Bone marrow (tissue), 2 donors: ENCODE results near the gene CNR2.
"Not testable (repeated sequence)": the region's sequence is repeated elsewhere in the genome, so short reads cannot be mapped to it uniquely, and the experiment has no call there.

Experiments
- DNase-seq, 2 donors: peaks; one replicate each; lab custom pipeline; 2025; lab: John Stamatoyannopoulos, UW

The CNR2 gene

DNA sequence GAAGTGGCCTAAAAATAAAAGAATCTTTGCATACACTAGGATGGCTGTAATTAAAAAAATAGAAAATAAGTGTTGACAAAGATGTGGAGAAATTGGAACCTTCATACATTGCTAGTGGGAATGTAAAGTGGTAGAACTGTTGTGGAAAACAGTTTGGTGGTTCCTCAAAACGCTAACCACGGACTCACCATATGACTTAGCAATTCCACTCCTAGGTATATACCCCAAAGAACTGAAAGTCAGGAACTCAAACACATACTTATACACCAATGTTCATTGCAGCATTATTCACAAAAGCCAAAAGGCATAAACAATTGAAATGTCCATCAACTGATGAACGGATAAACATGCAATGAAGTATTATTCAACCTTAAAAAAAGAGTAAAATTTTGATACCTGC, 77.1 kb downstream of the CNR2 start:
- peak in 1 of 2 donors; percentile 27 for DNase-seq

DNA sequence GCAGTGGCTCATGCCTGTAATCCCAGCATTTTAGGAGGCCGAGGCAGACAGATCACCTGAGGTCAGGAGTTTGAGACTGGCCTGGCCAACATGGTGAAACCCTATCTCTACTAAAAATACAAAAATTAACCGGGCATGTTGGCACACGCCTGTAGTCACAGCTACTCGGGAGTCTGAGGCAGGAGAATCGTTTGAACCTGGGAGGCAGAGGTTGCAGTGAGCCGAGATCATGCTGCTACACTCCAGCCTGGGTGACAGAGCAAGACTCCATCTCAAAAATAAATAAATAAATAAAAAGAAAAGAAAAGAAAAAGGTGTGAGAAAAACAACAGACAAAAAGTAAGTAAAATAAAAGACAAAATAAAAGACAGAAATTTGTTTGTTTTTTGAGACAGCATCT, 79.0 kb downstream of the CNR2 start:
- not testable (repeated sequence) for DNase-seq

DNA sequence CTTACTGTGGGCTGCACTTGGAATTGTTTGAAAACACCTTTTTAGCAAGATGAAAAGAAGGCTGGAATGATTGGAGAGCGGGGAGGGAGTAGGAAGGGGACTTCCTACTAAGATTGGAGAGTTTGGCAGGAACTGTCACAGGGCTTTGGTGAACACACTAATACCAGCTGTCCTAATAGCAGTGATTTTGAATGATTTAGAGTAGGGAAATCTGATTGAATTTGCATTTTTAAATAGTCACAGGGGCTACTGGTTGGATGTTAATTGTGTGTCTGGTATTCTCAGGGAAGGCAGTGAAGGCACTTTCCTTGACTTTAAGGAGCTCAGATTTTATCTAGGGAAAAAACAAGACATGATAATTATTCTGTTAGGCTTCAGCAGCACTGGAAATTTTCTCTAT, 85.4 kb downstream of the CNR2 start:
- DNase-seq: no peak

DNA sequence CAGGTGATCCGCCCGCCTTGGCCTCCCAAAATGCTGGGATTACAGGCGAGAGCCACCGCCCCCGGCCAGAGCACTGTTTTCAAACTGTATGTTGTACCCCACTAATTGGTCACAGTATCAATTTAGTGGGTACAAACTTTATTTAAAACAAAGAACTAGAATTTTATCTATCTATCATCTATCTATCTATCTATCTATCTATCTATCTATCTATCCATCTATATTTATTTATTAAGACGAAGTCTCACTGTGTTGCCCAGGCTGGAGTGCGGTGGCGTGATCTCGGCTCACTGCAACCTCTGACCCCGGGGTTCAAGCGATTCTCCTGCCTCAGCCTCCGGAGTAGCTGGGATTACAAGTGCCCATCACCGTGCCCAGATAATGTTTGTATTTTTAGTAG, 86.6 kb downstream of the CNR2 start:
- DNase-seq: not testable (repeated sequence)

DNA sequence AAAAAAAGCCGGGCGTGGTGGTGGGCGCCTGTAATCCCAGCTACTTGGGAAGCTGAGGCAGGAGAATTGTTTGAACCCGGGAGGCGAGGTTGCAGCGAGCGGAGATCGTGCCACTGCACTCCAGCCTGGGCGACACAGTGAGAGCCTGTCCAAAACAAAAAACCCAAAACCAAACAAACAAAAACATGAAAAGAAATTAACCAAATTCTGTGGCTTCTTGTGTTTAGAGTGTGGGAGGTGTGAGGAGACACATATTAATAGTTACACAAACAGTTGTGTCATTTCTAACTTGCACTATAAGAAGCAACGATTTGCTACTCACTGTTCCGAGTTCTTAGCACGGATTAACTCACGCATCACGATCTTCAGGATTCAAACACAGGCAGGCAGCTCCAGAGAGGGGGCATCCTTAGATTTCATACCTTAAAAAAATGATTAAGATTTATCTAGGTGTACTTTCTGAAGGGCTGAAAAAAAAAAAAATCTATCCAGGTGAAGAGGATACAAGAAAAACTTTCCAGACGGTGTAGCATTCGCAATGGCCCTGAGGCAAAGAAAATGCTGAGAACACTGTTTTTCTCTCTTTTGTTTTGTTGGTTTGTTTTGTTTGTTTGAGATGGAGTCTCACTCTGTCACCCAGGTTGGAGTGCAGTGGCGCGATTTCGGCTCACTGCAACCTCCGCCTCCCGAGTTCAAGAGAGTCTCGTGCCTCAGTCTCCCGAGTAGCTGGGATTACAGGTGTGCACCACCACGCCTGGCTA, 87.2 kb downstream of the CNR2 start:
- DNase-seq: no peak

DNA sequence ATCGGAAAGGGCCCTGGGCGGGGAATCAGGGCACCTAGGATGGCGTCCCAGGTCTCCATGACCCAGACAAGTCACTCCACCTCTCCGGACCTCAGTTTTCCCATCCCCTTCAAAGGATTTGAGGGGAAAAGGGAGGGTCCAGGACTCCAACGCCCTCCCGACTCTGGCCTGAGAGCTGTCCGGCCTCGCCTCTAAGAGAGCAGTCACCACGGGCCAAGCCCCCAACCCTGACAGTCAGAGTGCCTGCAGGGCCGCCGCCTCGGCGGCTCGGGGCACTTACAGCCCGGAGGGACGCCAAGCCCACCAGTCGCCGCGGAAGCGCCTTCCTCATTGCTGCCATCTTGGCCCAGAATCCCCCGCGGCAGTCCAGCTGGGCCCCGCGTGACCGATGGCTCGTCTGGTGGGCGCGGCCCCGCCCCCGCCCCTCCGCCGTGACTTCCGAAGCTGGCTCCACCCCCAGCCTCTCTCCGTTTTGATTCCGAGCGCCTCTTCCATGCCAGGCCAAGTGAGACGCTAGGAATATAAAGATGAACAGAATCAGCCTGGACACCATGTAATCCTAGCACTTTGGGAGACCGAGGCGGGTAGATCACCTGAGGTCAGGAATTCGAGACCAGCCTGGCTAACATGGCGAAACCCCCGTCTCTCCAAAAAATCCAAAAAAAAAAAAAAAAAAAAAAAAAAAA, 87.9 kb downstream of the CNR2 start, which contains the start of gene HMGCL:
Gene HMGCL, minus strand, starts transcription at position 354 of the 686 bp plus-strand sequence. Its CDS starts 14 bp downstream, at position 340.
- DNase-seq: peak; percentile 70 to 91

DNA sequence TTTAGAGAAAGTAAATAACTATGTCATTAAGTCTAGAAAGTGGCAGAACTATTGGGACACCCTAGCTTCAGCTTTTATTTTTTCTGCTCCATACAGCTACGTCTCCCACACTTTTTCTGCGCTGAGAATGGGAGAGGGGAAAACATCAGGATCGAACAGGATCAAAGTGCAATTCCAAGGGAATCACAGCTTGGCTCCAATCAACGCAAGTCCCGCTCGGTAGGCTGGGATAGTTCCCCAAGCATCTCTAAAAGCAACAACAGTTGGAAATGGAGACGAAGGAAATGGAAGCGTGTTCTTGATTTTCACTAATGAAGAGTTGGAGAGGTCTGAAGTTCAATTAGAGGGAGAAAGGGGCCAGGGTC, 88.5 kb downstream of the CNR2 start:
- no peak for DNase-seq

DNA sequence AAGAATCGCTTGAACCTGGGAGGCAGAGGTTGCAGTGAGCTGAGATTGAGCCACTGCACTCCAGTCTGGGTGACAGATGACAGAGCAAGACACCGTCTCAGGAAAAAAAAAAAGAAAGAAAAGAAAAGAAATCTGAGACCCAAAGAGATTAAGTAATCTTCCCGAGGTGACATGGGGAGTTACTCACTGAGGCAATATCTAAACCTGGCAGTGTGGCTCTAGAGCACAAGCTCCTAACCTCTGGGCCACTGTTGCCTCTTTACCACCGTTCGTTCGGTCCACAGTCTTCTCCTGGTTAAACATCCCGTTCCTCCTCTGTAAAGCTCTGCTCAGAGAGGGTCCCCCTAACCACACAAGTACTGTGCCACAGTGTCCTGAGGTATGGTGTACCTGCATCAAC, 89.4 kb downstream of the CNR2 start:
- DNase-seq: no peak
